ENCODE measurements around the gene NEURL2. TPM values are rescaled to one million over a fixed set of nuclear protein-coding genes. Genes with fewer than 3 reads are reported as not detected.
"Not testable (repeated sequence)": the region's sequence is repeated elsewhere in the genome, so short reads cannot be mapped to it uniquely, and the experiment has no call there.

Gene NEURL2
- total RNA-seq, 1 donor from 2014 or later = 3.5 TPM

DNA sequence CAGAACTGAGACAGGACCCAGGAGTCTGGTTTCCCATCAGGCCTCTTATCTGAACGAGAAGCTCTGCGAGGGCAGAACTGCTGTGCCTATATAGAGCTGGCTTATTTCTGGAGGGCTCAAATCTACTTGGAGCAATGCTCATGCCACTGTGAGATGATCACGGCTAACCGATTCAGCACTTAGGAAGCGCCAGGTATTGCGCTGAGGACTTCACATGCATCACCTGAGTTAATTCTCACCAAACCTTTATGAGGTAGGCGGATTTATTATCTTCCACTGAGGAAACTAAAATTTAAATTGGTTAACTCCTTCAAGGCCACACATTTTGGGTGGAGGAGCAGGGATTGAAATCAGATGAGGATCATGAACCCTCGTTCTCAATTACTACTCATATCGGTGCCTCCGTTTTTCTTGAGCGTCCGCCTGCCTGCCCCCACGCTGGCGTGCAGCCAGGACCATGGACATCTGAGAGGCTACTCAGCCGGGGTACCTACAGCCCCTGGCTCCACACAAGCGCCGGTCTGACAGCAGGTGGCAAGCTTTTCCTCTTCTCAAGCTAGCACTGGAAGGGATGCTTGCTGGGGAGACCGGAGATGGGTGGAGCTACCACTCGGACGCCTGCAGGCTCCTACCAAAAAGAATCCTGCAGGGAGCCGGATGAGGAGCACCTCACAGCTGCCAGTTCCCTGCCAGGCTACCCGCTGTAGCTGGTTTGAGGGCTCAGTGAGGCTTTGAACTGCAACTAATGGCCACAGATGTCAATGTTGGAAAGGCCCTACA, 42.4 kb upstream of the NEURL2 start:
- peak overlapping the region; percentile 100 for H3K27ac Mint-ChIP-seq (ENCODE audit: unreplicated experiment)
- peak; percentile 79 for DNase-seq
- TF ChIP-seq, protein P1, sequence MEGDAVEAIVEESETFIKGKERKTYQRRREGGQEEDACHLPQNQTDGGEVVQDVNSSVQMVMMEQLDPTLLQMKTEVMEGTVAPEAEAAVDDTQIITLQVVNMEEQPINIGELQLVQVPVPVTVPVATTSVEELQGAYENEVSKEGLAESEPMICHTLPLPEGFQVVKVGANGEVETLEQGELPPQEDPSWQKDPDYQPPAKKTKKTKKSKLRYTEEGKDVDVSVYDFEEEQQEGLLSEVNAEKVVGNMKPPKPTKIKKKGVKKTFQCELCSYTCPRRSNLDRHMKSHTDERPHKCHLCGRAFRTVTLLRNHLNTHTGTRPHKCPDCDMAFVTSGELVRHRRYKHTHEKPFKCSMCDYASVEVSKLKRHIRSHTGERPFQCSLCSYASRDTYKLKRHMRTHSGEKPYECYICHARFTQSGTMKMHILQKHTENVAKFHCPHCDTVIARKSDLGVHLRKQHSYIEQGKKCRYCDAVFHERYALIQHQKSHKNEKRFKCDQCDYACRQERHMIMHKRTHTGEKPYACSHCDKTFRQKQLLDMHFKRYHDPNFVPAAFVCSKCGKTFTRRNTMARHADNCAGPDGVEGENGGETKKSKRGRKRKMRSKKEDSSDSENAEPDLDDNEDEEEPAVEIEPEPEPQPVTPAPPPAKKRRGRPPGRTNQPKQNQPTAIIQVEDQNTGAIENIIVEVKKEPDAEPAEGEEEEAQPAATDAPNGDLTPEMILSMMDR (IDR thresholded peaks at IDR 0.05; ENCODE audit: partially characterized antibody, unreplicated experiment) = no peak
- H3K9me3 Mint-ChIP-seq (ENCODE audit: unreplicated experiment) = peaks cover 11% of the 10 kb centered on the region
- peaks cover 12% of the 10 kb centered on the region for H3K27me3 Mint-ChIP-seq (ENCODE audit: unreplicated experiment)
- H3K4me3 Mint-ChIP-seq (ENCODE audit: unreplicated experiment) = peak overlapping the region; percentile 99
- H3K4me1 Mint-ChIP-seq (ENCODE audit: low read depth, unreplicated experiment) = peaks cover 11% of the 10 kb centered on the region
- no peaks in the 10 kb centered on the region for H3K36me3 Mint-ChIP-seq (ENCODE audit: unreplicated experiment)

DNA sequence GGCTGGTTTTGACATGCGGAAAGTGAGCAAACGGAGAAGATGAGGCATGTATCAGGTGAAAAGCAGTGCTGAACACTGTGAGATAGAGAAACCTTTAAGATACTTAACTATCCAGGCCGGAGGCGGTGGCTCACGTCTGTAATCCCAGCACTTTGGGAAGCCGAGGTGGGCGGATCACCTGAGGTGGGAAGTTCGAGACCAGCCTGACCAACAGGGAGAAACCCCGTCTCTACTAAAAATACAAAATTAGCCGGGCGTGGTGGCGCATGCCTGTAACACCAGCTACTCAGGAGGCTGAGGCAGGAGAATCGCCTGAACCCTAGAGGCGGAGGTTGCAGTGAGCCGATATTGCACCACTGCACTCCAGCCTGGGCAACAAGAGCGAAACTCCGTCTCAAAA, 40.7 kb upstream of the NEURL2 start:
- not testable (repeated sequence) for H3K36me3 Mint-ChIP-seq (ENCODE audit: unreplicated experiment); H3K27ac Mint-ChIP-seq (ENCODE audit: unreplicated experiment); H3K4me3 Mint-ChIP-seq (ENCODE audit: unreplicated experiment); DNase-seq; H3K4me1 Mint-ChIP-seq (ENCODE audit: low read depth, unreplicated experiment)
- Mint-ChIP-seq H3K9me3 (ENCODE audit: unreplicated experiment) (peaks cover 11% of the 10 kb centered on the region), H3K27me3 (ENCODE audit: unreplicated experiment) (peaks cover 10% of the 10 kb centered on the region)

DNA sequence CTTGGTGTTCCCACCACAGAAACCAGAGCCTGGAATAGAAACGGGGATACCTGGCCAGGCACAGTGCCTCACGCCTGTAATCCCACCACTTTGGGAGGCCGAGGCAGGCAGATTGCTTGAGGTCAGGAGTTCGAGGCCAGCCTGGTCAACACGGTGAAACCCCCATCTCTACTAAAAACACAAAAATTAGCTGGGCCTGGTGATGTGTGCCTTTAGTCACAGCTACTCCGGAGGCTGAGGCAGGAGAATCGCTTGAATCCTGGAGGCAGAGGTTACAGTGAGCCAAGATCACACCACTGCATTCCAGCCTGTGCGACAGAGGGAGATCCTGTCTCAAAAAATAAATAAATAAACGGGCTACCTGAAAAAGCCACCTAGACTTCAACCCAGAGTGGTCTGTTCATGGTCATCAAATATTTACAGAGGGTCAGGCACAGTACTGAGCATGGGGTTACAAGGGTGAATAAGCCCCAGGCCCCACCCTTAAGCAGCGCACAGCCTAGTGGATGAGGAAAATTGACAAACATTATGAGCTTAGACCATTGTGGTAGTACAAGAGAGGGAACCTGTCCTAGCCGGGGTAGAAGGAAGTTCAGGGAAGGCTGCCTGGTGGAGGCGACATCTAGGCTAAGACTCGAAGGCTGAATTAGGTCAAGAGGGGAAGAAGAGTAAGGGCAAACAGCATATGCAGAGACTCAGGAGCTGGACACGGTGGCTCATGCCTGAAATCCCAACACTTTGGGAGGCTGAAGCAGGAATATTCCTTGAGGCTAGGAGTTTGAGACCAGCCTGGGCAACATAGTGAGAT, 36.3 kb upstream of the NEURL2 start:
- Mint-ChIP-seq H3K4me1 (ENCODE audit: low read depth, unreplicated experiment) (peaks cover 3% of the 10 kb centered on the region), H3K27ac (ENCODE audit: unreplicated experiment) (no peak overlapping the region), H3K36me3 (ENCODE audit: unreplicated experiment) (no peaks in the 10 kb centered on the region), H3K4me3 (ENCODE audit: unreplicated experiment) (no peak overlapping the region), H3K9me3 (ENCODE audit: unreplicated experiment) (no peaks in the 10 kb centered on the region), H3K27me3 (ENCODE audit: unreplicated experiment) (no peaks in the 10 kb centered on the region)
- TF ChIP-seq, protein P1 (IDR thresholded peaks at IDR 0.05; ENCODE audit: partially characterized antibody, unreplicated experiment) = no peak
- no peak for DNase-seq

DNA sequence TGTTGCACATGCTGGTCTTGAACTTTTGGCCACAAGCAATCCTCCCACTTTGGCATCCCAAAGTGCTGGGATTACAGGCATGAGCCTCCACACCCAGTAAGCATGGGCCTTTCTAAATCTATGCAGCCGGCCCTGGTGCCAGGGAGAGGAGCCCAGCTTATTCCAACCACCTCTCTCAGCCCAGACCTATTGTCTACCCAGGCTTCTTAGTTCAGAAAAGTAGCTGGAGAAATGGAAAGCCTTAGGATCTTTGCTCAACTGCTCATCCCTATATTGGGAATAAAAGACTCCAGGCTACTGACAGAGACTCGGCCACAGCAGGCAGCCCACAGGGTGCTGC, 35.7 kb upstream of the NEURL2 start:
- H3K9me3 Mint-ChIP-seq (ENCODE audit: unreplicated experiment) = no peaks in the 10 kb centered on the region
- H3K36me3 Mint-ChIP-seq (ENCODE audit: unreplicated experiment) = no peaks in the 10 kb centered on the region
- TF ChIP-seq, protein P1 (IDR thresholded peaks at IDR 0.05; ENCODE audit: partially characterized antibody, unreplicated experiment) = no peak
- no peaks in the 10 kb centered on the region for H3K27me3 Mint-ChIP-seq (ENCODE audit: unreplicated experiment)
- no peak for DNase-seq
- no peak overlapping the region for H3K27ac Mint-ChIP-seq (ENCODE audit: unreplicated experiment)
- peaks cover 4% of the 10 kb centered on the region for H3K4me1 Mint-ChIP-seq (ENCODE audit: low read depth, unreplicated experiment)
- H3K4me3 Mint-ChIP-seq (ENCODE audit: unreplicated experiment) = no peak overlapping the region

DNA sequence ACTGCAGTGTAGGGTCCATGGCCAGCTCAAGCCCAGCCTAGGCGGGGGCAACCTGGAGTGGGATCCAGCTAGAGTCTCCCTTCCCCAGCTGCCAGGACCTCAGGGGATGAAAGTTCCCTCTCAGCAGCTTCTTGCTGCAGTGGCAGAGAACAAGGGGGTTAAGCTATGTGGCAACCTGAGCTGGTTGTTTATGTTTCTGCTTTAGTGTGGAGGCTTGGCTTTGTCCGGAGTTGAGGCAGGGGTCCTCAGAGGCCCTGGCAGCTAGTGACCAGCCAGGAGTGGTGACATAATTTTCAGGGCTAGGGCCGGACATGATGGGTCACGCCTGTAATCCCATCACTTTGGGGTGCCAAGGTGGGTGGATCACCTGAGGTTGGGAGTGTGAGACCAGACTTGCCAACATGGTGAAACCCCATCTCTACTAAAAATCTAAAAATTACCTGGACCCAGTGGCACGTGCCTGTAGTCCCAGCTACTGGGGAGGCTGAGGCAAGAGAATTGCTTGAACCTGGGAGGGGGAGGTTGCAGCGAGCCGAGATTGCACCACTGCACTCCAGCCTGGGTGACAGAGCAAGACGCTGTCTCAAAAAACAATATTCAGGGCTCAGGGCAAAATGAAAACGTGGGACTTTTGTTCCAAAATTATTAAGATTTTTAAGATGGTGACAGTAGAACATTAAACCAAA, 35.0 kb upstream of the NEURL2 start:
- TF ChIP-seq, protein P1 (IDR thresholded peaks at IDR 0.05; ENCODE audit: partially characterized antibody, unreplicated experiment) = no peak
- H3K27ac Mint-ChIP-seq (ENCODE audit: unreplicated experiment) = no peak overlapping the region

More for the DNA sequence above, 35.0 kb upstream of the NEURL2 start:
- H3K4me1 Mint-ChIP-seq (ENCODE audit: low read depth, unreplicated experiment) = peaks cover 7% of the 10 kb centered on the region
- no peak for DNase-seq
- no peaks in the 10 kb centered on the region for H3K36me3 Mint-ChIP-seq (ENCODE audit: unreplicated experiment)
- no peaks in the 10 kb centered on the region for H3K9me3 Mint-ChIP-seq (ENCODE audit: unreplicated experiment)
- H3K27me3 Mint-ChIP-seq (ENCODE audit: unreplicated experiment) = no peaks in the 10 kb centered on the region
- H3K4me3 Mint-ChIP-seq (ENCODE audit: unreplicated experiment) = no peak overlapping the region
